ENCODE measurements around the gene ACO2.
A peak's percentile ranks its signal among the peaks of the same experiment; 100 is the strongest.
"Not testable (repeated sequence)": the region's sequence is repeated elsewhere in the genome, so short reads cannot be mapped to it uniquely, and the experiment has no call there.

Gene ACO2

DNA sequence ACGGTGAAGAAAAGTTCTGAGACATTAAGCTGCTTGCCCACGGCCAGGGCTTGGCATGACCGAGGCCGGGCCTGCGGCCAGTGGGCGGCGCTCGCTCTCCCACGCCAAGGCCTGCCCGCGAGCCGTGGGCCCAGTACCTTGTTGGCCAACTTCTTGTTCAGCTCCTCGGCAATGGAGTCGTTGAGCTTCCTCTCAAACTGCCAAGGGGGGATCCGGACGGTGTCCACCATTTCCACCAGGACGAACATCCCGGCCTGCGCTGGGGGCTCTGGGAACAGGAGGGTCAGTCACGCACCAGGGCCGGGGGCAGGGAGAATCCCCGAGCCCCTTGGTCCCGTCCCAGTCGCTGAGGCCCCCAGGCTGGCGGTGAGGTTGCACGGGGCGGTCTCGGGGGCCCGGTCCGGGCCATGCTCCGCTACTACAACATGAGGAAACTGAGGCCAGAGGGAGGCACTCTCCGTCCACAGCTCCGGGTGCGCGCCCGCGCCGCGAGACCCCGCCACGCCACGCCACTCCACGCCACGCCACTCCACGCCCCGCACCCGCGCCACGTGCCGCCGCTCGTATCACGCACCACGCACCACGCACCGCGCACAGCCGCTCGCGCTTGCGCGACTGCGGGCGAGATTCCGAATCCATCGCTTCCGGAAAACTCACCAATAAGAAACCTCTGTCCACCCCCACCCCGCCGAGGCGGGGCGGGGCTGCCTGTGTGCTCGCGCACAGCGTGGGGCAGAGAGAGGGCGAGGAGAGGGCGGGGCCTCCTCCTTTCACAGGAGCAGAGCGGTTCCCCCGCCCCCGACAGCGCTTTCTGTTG is 75.1 kb downstream of the ACO2 start, which contains the start of gene POLR3H:
Gene POLR3H (minus strand): TSS at position 617 of the 817 bp plus-strand sequence. CDS start 369 bp downstream, at position 248.
- DNase-seq: peak; percentile 96

DNA sequence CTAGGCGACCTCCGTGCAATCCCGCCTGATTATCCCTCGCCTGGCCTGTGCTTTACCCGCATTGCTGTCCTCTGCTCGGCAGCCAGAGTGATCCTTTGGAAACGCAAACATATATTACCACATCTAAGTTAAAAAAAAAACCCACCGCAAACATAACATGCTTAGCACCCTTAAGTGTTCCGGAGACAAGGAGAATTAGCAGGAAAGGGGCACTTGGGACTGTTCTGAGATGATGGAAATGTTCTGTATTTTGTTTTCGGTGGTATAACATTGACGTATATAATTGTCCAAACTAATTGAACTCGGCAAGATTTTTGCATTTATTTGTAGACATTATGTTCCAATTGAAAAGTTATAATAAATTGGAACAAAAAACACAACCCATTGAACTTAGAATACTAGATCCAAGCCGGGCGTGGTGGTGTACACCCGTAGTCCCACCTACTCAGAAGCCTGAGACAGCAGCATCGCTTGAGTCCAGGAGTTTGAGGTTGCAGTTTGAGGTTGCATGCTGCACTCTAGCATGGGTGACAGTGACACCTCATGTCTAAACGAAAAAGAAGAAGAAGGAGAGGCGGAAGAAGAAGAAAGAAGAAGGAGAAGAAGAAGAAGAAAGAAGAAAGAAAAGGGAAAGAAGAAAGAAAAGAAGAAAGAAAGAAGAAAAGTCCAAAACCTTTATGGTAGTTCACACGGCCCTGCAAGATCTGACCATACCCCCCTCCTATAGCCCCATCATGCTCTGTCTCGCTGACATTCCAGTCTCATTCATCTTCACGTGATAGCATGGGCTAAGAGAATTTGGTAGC is 76.0 kb downstream of the ACO2 start:
- no peak for DNase-seq

DNA sequence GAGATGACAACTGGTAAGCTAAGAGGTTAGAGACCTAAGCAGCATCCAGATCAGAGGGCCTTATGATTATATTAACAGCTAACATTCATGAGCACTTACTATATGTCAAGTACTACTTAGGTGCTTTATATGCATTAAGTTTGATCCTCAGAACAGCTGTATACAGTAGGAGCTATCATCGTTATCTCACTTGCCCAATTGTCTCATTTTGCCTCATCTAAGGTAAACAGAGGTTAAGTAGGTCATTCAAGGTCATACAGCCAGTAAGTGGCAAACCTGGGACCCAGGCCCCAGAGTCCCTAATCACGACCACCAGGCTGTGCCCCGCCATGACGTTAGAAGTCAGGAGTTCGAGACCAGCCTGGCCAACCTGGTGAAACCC is 79.9 kb downstream of the ACO2 start:
- no peak for DNase-seq

DNA sequence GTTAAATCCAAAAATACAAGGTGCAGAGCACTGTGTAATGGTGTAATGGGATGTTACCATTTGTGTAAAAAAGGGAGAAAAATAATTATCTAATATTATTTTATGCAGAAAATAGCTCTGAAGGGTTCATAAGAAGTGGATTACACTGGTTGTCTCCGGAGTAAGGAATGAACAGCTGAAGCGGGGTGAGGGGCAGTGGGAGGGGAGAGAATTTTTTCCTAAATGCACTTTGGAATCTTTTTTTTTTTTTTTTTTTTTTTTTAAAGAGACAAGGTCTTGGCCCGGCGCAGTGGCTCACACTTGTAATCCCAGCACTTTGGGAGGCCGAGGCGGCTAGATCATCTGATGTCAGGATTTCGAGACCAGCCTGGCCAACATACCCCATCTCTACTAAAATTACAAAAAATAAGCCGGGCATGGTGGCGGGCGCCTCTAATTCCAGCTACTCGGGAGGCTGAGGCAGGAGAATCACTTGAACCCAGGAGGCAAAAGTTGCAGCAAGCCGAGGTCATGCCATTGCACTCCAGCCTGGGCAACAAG is 82.1 kb downstream of the ACO2 start:
- DNase-seq: no peak

DNA sequence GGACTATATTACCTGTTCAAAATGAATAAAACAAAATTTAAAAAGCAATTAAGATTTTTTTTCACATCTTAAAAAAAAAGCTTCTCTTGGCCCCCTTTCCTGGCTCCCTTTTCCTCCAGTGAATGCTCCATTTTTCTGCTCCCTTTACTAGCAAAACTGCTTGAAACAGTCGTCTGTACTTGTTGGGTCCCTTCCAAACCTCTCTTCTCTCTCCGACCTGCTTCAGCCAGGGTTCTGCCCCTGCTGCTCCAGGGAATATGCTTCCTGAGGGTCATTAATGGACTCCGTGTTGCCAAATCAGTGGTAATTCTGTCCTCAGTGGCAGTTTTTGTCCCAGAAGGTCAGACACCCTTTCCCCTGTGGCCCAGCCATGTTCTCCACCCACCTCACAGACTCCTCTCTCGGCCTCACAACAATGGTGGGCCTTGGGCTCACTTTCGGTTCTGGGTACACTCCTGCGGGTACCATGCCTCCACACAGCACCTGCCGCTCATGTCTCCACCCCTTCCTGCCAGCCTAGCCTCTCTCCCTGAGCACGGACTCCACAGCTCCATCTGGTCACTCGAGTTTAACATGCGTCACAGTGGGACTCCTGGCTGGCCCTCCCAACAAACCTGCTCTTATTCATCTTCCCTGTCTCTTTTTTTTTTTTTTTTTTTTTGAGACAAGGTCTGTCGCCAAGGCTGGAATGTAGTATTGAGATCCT is 83.1 kb downstream of the ACO2 start:
- DNase-seq: no peak

DNA sequence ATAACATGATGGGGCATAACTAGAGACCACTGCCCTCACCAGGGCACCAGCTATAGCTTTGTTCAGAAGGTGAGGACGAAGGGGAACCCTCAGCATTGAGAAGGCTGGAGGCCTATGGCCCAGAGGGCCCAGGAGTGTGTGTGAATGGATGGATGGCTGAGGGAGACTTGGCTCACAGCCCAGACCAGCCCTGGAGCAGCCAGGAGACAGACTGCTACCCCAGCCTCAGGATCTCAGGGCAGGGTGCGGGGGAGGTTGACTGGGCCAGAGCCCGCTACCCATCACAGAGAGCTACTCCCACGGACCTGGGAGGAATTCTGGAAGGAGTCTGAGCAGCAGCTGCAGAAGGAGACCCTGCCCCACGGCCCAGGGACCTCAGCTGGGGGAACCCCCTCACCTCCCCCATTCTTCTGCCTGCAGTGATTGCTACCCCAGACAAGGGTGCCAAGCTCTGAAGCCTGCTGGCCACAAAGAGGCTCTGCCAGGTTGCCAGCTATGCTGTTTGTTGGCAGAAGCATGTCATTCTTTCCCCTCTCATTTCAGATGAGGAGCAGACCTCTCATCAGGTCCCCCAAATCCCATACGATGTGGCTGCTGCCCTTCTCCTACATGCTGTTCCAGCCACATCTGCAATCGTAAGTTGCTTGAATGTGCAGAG is 86.5 kb downstream of the ACO2 start:
- DNase-seq: no peak

DNA sequence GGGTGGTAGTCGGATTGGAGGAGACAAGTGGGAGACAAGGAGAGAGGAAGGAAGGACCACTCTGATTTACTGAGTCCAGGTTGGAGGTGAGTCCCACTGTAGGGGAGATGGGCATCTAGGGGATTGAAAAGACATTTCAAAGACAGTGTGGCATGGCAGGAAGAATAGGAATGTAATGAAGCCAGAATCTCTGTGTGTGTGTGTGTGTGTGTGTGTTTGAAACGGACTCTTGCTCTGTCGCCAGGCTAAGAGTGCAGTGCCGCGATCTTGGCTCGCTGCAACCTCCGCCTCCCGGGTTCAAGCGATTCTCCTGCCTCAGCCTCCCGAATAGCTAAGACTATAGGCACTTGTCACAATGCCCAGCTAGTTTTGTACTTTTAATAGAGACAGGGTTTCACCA is 87.6 kb downstream of the ACO2 start:
- DNase-seq: no peak

DNA sequence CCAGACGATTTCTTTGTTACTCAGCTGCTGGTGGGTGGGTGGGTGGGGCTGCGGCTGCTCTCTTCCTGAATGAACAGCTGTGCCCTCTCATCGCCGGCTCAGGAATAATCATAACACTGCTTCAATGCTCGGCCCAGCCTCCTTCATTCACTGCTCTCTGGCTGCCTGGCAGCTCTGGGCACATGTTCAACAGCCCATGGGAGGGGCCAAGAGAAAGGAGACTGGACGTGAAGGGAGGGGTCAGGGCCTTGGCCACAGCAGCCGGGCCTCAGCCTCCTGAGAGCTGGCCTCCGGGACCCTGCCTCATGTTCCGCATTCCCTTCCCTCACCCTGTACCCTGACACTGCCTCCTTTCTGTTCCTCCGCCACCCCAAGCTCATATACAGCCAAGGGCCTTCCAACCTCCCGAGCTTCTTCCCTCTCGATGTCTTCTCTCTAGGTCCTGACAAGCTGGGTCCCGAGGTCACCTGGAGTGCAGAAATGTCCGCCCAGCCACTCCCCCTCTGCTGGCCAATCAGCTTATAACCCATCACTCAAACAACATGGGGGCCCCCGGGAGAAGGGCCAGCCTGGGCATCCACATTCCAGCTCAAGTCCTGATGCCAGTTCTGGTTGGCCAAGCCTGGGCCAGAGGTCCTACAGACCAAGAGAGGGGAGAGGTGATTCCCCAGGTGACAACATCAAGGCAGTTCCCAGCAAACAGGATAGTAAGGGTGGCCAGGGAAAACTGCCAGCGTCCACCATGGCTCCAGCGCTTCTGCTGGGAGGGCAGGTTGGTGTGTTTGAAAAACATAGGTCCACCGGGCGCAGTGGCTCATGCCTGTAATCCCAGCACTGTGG is 88.7 kb downstream of the ACO2 start:
- DNase-seq: no peak

DNA sequence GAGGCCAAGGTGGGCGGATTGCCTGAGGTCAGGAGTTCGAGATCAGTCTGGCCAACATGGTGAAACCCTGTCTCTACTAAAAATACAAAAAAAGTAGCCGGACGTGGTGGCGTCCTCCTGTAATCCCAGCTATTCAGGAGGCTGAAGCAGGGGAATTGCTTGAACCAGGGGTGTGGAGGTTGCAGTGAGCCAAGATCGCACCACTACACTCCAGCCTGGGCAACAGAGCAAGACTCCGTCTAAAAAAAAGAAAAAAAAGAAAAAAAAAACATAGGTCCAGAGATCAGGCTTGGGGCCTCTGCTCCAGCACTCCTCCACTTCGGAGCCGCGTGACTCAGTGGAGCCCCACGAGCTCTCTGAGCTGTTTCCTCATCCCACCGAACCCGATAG is 89.3 kb downstream of the ACO2 start:
- not testable (repeated sequence) for DNase-seq

DNA sequence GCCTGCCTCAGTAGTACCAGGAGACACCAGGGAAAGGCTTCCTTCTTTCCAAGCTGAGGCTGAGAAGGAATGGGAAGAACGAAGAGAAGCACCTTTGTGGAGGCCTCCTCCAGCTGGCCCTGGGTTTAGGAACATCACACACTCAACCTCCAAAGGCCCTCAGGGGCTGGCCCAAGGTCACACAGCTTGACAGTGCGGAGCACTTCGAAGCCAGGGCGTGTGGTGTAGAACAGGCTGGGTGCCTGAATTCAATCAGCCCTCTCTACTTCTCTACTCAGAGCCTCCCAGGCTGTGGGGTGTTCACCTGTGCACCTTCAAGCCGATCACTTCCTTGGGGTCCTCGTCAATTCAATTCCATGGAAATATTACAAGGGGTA is 91.2 kb downstream of the ACO2 start:
- DNase-seq: no peak

DNA sequence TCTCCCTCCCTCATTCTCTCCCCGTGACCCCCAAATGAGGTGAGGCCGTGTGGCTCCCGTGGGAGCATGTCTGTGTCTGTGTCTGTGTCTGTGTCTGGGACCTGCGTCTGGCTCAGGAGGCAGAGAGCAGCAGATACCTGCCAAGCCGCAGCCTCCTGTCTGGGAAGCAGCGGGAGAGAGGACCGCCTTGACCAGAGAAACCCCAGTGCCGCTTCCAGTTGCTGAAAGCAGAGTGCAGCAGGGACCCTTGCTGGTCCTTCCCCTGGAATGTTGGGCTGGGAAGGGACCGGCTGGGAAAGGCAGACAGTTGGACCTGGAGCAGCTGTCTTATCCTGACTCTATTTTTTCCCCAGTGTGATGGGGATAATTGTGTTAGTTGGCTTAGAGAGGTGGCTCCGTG is 92.4 kb downstream of the ACO2 start:
- no peak for DNase-seq

DNA sequence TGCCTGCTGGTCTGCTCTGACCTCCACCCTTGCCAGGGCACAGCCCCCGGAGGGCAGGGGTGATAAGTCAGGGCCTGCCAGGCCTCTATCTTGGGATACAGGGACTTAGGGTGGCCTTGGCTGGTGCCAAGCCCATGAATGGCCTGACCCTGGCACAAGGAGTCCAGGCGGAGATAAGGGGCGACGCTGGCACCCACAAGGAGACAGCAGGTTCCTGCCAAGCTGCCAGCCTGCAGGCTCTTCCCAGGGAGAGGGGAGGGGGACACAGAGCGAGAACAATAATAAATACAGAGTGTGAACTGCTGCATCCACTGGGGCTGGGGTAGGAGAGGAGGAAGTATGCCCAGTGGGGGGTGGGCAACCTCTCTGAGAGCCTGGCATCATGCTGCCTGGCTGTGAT is 92.9 kb downstream of the ACO2 start:
- no peak for DNase-seq

DNA sequence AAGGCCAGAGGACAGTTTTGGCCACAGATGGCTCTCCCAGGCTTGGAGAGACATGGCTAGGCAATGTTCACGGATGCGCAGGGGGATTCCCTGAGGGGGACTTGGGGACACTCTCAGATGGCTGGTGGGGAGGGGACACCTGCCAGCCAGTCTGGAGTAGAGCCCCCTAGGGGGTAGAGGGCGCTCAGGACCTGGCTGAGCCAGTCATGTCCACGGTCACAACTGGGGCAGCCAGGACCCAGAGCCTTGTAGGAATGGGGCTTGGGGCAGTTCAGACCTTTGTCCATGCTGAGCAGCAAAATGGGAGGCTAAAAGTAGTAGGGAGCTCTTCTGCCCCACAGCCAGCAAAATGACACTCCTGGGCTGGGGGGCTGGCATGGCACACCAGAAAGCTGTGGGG is 93.5 kb downstream of the ACO2 start:
- DNase-seq: no peak

DNA sequence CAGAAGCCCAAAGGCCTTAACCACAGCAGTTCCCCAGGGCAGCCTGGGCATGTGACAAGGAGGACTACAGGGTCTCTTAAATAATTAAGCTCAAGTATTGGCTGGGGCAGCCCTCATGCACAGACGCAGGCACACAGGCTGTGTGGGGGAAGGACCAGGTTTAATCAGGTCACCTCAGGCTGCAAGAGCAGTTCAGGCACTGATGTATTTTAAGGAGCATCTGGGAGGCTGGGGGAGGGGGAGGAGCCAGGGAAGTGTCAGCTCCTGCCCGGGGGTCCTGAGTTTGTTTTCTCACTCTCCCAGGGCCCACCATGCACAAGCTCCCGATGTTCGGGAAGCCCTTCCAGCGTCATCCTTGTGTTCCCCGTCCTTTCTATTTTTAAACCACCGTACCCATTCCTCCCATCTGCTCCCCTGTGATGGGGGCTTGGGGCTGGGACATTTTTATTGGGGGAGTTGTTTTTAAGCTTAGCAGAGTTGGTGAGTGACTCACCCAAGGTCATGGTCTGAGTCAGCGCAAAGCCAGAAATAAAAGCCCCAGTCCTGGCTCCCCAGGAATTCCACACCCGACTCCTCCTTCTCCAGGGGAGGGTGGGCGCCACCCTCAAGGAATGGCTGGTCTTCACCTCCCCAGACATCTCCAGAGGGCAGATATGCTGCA is 94.3 kb downstream of the ACO2 start:
- DNase-seq: no peak

DNA sequence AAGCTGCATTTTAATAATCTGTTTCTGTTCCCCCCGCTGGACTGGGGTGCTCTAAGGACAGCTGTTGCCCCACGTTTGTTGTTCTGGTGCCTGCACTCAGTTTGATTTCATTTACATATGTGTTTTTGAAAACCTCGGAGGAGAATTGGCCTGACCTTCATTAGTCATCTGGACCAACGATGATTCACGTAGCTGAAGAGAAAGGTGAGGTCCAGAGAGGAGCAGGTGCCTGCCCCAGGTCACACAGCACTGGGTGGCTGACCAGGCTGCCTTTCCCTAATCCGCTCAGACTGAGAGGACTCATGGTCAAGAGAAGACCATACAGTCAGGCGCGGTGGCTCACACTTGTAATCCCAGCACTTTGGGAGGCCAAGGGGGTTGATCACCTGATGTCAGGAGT is 95.6 kb downstream of the ACO2 start:
- no peak for DNase-seq

DNA sequence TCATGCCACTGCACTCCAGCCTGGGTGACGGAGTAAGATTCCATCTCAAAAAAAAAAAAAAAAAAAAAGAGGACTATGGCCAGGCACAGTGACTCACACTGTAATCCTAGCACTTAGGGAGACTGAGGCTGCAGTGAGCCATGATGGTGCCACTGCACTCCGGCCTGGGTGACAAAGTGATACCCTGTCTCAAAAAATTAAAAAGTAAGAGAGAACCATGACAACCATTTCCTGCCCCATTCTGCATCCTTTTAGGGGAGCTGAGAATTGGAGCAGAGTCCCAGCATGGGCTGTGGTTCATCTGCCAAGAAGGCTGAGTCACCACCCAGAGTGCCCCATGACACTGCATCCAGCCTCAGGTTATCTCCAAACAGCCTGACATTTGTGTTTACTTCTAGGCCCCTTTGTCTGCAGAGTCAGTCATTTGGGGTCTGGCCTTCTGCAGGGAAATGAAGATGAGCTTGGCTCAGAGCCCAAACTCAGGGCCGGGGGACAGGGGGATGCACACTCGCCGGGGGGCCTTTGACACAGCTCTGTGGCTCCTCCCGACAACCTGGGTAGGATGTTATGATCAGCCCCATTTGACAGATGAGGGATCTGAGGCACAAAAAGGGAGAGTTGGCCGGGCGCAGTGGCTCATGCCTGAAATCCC is 96.6 kb downstream of the ACO2 start:
- DNase-seq: no peak

DNA sequence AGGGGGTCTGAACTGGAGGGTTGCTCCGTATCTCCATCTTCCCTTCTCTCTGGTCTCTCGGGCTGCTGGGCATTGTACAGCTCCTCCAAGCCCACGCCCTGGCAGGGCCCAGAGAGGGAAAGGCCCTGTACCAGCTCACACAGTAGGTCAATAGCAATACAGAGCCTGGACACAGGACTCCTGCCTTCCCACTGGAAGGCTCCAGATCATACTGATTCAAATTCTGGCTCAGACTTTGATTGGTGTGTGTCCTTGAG is 98.5 kb downstream of the ACO2 start:
- DNase-seq: no peak

DNA sequence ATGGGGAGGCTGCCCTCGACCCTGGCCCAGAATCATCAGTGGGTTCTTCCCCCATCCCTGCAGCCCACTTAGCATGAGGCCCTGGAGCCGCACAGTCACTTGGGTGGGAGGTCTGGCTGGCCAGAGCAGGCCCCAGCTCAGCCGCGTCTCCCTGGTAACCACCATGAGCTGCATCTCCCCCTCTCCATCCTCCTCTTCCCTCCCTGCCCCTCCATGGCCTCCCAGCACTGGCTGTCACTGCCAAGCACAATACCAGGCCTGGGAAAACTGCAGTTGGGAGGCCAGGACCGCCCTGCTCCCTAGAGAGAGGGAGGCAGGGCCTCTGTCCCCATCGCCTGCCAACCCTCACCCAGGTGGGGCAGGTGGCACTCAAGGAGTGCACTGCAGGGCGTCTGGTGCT is 99.9 kb downstream of the ACO2 start:
- DNase-seq: no peak

DNA sequence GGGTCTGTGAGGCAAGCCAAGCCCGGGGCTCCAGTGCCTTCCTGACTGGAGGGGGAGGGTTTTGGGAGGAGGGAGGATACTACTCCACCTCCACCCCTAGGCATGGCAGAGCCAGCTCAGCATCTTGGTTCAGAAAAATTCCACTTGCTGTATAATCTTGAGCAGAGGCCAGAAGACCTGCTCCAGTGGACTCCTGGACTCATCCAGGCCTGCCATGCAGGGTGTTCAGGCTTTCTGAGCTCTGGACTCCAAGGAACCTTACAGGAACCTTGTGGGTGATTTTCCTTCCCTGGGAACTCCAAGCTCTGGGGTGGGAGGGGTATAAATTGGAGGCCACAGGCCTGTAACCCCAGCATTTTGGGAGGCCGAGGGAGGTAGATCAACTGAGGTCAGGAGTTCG is 101.3 kb downstream of the ACO2 start:
- no peak for DNase-seq

DNA sequence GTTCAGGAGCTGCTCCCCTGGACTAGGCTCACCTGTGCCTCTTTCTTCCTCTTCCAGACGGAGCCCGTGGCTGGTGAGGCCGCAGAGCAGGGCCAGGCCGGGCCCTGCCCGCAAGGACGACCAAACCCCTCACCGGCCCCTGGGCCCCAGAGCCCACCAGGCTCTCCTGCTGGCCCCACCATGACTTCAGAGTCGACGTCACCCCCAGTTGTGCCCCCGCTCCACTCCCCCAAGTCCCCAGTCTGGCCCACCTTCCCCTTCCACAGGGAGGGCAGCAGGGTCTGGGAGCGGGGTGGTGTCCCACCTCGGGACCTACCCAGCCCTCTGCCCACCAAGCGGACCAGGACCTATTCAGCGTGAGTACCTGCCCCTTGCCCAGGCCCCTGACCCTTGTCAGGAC is 102.9 kb downstream of the ACO2 start:
- no peak for DNase-seq

DNA sequence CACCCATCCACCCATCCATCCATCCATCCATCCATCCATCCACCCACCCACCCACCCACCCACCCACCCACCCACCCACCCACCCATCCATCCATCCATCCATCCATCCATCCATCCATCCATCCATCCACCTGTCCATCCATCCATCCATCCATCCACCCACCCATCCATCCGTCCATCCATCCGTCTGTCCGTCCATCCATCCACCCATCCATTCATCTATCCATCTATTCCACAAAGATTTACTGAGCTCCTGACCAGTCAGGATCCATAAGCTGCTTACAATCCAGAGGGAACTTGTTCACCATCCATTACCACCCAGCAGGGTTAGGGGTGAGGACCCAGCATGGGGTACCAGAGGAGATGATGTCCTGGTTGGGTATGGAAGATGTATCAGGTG is 103.4 kb downstream of the ACO2 start:
- DNase-seq: not testable (repeated sequence)
